ENCODE results near the gene TAF11L13.
A peak's percentile ranks its signal among the peaks of the same experiment; 100 is the strongest.
"Not testable (repeated sequence)": the region's sequence is repeated elsewhere in the genome, so short reads cannot be mapped to it uniquely, and the experiment has no call there.

The TAF11L13 gene

GRCh38 chr5:17631788-17632187 is at the start of gene TAF11L13:
Gene TAF11L13, plus strand, starts transcription at chr5:17632088.
- DNase-seq: not testable (repeated sequence)

- DNase-seq: not testable (repeated sequence)
These were observed 46.2 kb upstream of the TAF11L13 start, which contains the start of gene TAF11L7 for GRCh38 chr5:17585658-17586057. Gene TAF11L7, minus strand, starts transcription at chr5:17585758.

- DNase-seq: not testable (repeated sequence)
These were observed 41.0 kb upstream of the TAF11L13 start, which contains the start of gene TAF11L8 for GRCh38 chr5:17590860-17591259. Gene TAF11L8, minus strand, starts transcription at chr5:17590960.

DNA sequence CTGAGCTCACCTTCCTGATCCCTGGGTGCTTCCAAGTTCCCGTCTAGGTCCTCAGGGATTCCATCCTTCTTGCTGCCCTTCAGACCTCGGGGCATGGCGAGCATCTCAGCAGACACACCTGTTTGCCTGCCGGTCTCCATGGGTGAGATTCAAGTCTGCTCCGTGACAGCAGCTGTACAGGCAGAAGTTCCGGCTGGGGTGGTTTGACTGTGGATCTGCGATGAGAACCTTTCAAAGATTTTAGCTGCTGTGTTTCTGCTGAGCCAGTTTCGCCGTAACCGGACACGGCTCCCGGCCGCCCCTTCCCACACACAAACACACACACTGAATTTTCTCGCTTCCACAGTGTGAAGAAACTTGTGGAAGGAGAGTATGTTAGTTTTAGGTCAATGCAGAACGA is 37.6 kb upstream of the TAF11L13 start, which contains the start of gene TAF11L9:
Gene TAF11L9 (minus strand): TSS at position 140 of the 400 bp plus-strand sequence.
- not testable (repeated sequence) for DNase-seq

- DNase-seq: not testable (repeated sequence)
These were observed 34.2 kb upstream of the TAF11L13 start, which contains the start of gene TAF11L10 for GRCh38 chr5:17597728-17598127. Gene TAF11L10, minus strand, starts transcription at chr5:17597828.

DNA sequence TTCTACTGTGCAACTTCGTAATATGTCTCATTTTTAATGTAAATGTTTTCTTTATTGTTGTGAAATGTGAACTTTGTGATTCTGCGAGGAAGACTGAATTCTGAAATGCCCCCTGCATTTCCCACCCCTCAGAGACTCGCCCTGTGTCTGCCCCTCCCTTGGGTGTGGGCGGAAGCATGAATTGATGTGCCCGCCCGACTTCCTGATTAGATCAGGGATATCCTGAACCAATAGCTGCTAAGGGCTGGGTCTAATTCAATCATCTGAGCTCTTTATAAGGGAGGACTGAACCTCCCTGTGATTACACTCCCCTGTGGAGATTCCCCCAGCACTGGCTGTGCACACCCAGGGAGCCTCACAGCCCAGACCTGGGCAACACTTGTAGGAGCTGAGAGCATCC is 28.0 kb upstream of the TAF11L13 start, which contains the start of gene TAF11L11:
Gene TAF11L11 (plus strand): TSS at position 304 of the 400 bp plus-strand sequence.
- DNase-seq: not testable (repeated sequence)

- DNase-seq: no peak
These were observed 26.9 kb upstream of the TAF11L13 start for GRCh38 chr5:17604951-17605350.

GRCh38 chr5:17607461-17607860 is 24.4 kb upstream of the TAF11L13 start:
- DNase-seq: not testable (repeated sequence)

GRCh38 chr5:17610092-17610491 is 21.8 kb upstream of the TAF11L13 start, which contains the start of gene TAF11L12:
Gene TAF11L12, plus strand, starts transcription at chr5:17610392.
- DNase-seq: not testable (repeated sequence)

DNA sequence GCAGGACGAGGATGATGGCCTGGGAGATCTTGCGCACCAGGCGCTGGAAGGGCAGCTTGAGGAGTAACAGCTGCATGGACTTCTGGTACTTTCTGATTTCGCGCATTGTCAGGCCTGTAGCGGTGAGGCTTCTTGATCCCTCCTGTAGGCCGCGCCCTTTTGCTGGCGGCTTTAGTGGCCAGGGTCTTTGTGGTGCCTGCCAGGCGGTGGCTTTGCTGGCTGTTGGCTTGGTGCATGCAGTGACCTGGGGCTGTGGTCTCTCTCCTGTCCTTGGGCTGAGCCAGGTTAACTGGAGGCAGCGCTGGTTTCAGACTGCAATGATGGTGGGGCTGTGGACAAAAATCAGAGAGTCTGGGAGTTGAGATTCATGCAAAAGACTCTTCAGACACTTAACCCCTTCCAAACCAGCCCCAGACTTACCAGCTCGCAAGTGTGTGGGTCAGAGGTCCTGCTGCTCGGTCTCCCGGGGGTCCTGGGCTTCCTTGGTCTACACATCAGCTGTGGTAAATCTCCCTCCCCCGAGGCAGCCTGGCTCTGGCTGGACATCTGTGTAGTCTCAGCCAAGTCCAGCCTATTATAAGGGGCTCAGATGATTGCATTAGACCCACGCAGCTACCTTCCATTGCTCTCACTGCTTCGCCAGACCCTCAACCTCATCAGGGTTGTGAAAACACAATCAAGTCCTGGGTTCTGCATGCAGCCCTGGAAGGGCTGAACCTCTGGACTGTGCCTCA is 16.8 kb upstream of the TAF11L13 start:
- DNase-seq: no peak

DNA sequence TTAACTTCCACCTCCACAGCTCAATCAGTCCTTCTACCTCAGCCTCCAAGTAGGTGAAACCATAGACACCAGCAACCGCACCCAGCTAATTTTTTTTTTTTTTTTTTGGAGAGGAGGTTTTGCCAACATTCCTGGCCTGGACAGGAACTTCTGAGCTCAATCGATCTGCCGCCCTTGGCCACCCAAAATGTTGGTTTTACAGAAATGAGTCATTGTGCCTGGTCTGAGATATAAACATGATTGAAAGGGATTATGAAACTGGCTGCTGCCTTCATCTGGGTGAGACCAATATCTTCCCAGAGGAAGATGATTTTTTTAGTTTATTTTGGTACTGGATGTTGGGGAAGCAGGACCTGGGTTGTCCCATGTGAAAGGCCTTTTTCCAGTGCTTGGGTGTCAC is 12.5 kb upstream of the TAF11L13 start:
- no peak for DNase-seq

DNA sequence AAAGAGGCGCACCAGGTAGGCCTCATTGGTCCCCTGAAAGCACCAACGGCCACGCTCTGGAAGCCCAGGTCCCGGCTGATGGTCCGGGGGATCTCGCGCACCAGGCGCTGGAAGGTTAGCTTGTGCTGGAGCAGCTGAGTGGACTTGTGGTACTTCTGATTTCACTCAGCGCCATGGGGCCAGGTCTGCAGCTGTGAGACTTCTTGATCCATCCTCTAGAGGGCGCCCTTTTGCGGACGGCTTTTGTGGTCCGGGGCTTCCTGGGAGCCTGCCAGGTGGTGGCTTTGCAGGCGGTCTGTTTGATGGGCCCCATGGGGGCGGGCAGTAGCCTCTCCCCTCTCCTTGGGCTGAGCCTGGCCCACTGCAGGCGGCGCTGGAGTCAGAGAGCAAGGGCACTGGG is 11.3 kb upstream of the TAF11L13 start:
- peak in 1 of 2 experiments; percentile 16 for DNase-seq

DNA sequence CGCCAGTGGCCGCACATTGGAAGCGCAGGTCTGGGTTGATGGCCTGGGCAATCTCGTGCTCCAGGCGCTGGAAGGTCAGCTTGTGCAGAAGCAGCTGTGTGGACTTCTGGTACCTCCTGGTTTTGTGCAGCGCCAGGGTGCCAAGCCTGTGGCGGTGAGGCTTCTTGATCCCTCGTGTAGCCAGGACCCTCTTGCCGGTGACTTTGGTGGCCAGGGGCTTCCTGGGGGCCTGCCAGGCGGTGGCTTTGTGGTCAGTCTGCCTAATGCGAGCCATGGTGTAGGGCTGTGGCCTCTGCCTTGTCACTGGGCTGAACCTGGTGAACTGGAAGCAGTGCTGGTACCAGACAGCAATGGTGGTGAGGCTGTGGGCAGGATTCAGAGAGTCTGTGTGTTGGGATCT is 6.2 kb upstream of the TAF11L13 start:
- no peak for DNase-seq

DNA sequence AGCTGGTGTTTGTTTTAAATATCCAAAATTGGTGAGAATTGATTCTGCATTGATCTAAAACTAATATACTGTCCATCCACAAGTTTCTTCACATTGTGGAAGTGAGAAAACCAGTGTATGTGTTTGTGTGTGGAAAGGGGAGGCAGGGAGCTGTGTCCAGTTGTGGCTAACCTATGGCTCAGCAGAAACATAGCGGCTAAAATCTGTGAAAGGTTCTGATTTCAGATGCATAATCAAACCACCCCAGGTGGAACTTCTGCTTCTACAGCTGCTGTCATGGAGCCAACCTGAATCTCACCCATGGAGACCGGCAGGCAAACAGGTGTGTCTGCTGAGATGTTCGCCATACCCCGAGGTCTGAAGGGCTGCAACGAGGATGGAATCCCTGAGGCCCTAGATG is 2.3 kb downstream of the TAF11L13 start, which contains the start of gene TAF11L14:
Gene TAF11L14 (plus strand): TSS at position 301 of the 400 bp plus-strand sequence.
- no peak for DNase-seq

GRCh38 chr5:17649232-17649631 is 17.3 kb downstream of the TAF11L13 start:
- not testable (repeated sequence) for DNase-seq

- DNase-seq: not testable (repeated sequence)
These were observed 23.4 kb downstream of the TAF11L13 start for GRCh38 chr5:17655201-17655759.

DNA sequence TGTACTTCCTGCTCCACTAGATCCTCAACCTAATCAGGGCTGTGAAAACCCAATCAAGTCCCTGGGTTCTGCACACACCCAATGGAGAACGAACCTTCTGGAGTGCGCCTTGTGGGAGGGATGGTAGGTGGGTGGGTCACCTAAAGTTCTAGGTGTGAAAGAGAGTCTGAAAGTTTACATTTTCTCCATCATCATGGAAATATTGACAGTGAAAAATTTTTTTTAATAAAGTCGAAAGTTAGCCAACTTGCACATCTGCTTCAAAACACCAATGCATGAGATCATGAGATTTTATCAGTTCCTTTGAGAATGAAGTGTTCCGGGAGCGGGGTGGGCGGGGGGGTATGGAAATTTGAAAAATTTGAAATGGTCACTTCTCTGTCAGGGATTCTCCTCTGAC is 24.0 kb downstream of the TAF11L13 start:
- no peak for DNase-seq

DNA sequence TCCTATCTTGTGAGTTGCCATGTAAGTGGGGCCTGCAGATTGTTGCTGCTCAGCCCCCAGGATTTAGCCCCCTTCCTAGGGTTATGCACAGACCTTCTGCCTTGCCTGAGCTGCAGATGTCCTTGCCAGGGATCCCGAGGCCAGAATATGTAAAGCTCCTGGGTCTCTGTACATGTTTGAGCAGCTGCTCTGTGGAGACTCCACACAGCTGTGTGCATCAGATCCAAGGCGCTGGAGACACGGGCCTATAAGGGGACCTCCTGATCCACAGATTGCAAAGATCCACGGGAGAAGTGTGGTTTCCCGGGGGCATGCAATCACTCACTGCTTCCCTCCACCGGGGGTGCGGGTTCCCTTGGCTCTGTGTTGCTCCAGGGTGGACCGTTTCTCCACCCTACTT is 31.3 kb downstream of the TAF11L13 start:
- peak in 1 of 2 experiments; percentile 38 for DNase-seq

GRCh38 chr5:17665836-17666235 is 33.9 kb downstream of the TAF11L13 start:
- DNase-seq: no peak

GRCh38 chr5:17666726-17667235 is 34.9 kb downstream of the TAF11L13 start:
- DNase-seq: peak; percentile 41 to 64

- no peak for DNase-seq
These were observed 38.5 kb downstream of the TAF11L13 start for GRCh38 chr5:17670353-17670752.

DNA sequence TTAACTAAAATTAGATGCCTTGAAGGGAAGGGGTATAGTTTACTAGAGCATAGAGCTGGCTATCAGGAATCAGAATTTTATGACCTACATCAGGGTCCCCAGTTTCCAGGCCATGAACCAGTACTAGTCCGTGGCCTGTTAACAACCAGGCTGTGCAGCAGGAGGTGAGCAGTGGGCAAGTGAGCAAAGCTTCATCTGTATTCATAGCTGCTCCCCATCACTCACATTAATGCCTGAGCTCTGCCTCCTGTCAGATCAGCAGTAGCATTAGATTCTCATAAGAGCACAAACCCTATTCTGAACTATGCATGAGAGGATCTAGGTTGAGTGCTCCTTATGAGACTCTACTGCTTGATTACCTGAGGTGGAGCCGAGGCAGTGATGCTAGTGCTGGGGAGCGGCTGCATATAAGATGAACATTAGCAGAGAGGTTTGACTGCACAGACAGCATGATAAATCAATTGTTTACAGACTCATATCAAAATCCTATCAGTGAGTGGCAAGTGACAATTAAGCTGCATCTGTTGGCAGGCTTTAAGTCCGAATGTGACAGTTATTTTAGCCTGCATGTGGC is 47.0 kb downstream of the TAF11L13 start:
- DNase-seq: no peak

- no peak for DNase-seq
These were observed 47.8 kb downstream of the TAF11L13 start for GRCh38 chr5:17679597-17680203.

Measured in NCI-H526 (cell line).